Measurements from ENCODE around the gene ENPP3. TPM values are rescaled to one million over a fixed set of nuclear protein-coding genes. Genes with fewer than 3 reads are reported as not detected.

ENPP3 gene
- polyA plus RNA-seq, 1 of the 3 experiments (the other 2 are of a cell fraction) = not detected

DNA sequence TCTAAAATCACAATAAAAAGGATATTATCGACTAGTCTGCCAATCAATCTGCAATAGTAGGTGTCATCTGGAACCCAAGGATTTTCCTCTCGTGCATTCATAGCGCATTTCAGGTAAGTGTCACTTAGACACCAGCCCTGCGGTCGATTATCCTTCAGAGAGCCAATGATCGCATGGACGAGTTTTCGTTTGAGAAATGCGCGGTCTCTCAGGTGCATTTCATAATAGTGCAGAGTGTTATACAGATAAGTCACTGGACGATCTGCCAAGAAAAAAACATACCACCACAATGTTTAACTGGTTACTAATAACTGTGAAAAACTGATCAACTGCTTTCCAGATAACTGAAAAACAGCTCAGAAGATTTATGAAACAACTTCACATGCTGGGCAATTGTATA, 43.0 kb upstream of the ENPP3 start:
- TF ChIP-seq TCF12 (IDR thresholded peaks at IDR 0.05) (no peak), MEF2A (IDR thresholded peaks at IDR 0.05; ENCODE audit: borderline replicate concordance, low read depth) (no peak), NFIC (IDR thresholded peaks at IDR 0.05; ENCODE audit: borderline replicate concordance) (no peak), FOXM1 (IDR thresholded peaks at IDR 0.05; ENCODE audit: low read depth) (no peak), YY1 (IDR thresholded peaks at IDR 0.05; ENCODE audit: low read depth) (no peak), EZH2phosphoT487 (IDR thresholded peaks at IDR 0.05; ENCODE audit: borderline replicate concordance, low read depth) (no peak), FOXJ3 (CRISPR knock-in tag; IDR thresholded peaks at IDR 0.05) (no peak), CHD2 (IDR thresholded peaks at IDR 0.05; ENCODE audit: low read length, partially characterized antibody) (no peak), ELF1 (IDR thresholded peaks at IDR 0.05) (no peak)
- TF ChIP-seq, protein P1, sequence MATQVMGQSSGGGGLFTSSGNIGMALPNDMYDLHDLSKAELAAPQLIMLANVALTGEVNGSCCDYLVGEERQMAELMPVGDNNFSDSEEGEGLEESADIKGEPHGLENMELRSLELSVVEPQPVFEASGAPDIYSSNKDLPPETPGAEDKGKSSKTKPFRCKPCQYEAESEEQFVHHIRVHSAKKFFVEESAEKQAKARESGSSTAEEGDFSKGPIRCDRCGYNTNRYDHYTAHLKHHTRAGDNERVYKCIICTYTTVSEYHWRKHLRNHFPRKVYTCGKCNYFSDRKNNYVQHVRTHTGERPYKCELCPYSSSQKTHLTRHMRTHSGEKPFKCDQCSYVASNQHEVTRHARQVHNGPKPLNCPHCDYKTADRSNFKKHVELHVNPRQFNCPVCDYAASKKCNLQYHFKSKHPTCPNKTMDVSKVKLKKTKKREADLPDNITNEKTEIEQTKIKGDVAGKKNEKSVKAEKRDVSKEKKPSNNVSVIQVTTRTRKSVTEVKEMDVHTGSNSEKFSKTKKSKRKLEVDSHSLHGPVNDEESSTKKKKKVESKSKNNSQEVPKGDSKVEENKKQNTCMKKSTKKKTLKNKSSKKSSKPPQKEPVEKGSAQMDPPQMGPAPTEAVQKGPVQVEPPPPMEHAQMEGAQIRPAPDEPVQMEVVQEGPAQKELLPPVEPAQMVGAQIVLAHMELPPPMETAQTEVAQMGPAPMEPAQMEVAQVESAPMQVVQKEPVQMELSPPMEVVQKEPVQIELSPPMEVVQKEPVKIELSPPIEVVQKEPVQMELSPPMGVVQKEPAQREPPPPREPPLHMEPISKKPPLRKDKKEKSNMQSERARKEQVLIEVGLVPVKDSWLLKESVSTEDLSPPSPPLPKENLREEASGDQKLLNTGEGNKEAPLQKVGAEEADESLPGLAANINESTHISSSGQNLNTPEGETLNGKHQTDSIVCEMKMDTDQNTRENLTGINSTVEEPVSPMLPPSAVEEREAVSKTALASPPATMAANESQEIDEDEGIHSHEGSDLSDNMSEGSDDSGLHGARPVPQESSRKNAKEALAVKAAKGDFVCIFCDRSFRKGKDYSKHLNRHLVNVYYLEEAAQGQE (IDR thresholded peaks at IDR 0.05; ENCODE audit: low read depth, low read length) = no peak
- H3K4me1 ChIP-seq (ENCODE audit: control insufficient read depth in 1 of 2, insufficient read depth in 2 of 2, low read depth in 1 of 2, low read length in 1 of 2) = no peaks in the 10 kb centered on the region

DNA sequence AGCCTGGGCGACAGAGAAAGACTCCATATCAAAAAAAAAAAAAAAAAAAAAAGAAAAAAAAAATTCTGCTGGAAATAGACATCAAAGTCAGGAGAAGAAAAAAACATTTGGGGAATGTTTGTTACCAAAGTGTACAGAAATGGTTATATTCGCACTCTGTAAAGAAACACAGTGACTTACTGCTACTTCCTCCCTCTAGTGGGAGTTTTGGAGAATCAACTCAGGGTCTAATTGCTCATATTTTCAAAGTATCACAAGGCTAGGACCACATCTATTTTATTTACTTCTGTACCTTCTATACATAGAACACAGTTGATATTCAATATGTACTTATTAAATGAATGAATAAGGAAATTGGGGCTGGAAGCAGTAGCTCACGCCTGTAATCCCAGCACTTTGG, 39.7 kb upstream of the ENPP3 start:
- Histone ChIP-seq H3K9me2 (no peaks in the 10 kb centered on the region), H3F3A (replicated peaks; ENCODE audit: insufficient read depth) (peaks cover 3% of the 10 kb centered on the region), H3K79me2 (ENCODE audit: insufficient read depth) (no peaks in the 10 kb centered on the region), H4K20me1 (ENCODE audit: insufficient read depth) (no peaks in the 10 kb centered on the region), H3K27ac (ENCODE audit: low read depth in 2 of 2, low read length in 1 of 2) (no peak overlapping the region), H3K9ac (no peak overlapping the region), H3K4me2 (no peak overlapping the region), H3K36me3 (replicated peaks in 1 of 2; ENCODE audit: control insufficient read depth in 1 of 2, insufficient read depth in 2 of 2, low read length in 1 of 2) (peaks cover 83 to 90% of the 10 kb centered on the region in 2 experiments), H2AFZ (ENCODE audit: low read depth) (no peak overlapping the region), H3K27me3 (ENCODE audit: insufficient read depth) (no peaks in the 10 kb centered on the region), H3K9me3 (no peaks in the 10 kb centered on the region), H3K4me3 (ENCODE audit: low read depth in 2 of 2, low read length in 1 of 2) (no peak overlapping the region), H3K4me1 (ENCODE audit: control insufficient read depth in 1 of 2, insufficient read depth in 2 of 2, low read depth in 1 of 2, low read length in 1 of 2) (no peaks in the 10 kb centered on the region)
- peak; percentile 3 for DNase-seq
- POLR2A ChIA-PET = no interaction called here
- TF ChIP-seq RAD21 (IDR thresholded peaks at IDR 0.05; ENCODE audit: low read length) = peak; percentile 15; the same call in 1 of the 2 replicates
- TF ChIP-seq, protein P2, sequence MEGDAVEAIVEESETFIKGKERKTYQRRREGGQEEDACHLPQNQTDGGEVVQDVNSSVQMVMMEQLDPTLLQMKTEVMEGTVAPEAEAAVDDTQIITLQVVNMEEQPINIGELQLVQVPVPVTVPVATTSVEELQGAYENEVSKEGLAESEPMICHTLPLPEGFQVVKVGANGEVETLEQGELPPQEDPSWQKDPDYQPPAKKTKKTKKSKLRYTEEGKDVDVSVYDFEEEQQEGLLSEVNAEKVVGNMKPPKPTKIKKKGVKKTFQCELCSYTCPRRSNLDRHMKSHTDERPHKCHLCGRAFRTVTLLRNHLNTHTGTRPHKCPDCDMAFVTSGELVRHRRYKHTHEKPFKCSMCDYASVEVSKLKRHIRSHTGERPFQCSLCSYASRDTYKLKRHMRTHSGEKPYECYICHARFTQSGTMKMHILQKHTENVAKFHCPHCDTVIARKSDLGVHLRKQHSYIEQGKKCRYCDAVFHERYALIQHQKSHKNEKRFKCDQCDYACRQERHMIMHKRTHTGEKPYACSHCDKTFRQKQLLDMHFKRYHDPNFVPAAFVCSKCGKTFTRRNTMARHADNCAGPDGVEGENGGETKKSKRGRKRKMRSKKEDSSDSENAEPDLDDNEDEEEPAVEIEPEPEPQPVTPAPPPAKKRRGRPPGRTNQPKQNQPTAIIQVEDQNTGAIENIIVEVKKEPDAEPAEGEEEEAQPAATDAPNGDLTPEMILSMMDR (IDR thresholded peaks at IDR 0.05) = peak; percentile 52
- no peak for TF ChIP-seq FOXM1 (IDR thresholded peaks at IDR 0.05; ENCODE audit: low read depth)
- TF ChIP-seq RCOR1 (IDR thresholded peaks at IDR 0.05; ENCODE audit: low read length) = no peak
- TF ChIP-seq RFX5 (IDR thresholded peaks at IDR 0.05; ENCODE audit: low read length) = no peak
- 90% methylated on average over 3 of the region's 3 CpGs for WGBS (ENCODE audit: low lambda C conversion rate)
- CTCF ChIA-PET = interaction anchor here (0.6 to 3.2 kb wide), 7 partner anchors 12 to 712 kb away, joined by 3 to 17 read pairs (median 4); partner anchors contain the start of gene MED23

More for the DNA sequence above, 43.0 kb upstream of the ENPP3 start:
- Histone ChIP-seq H2AFZ (ENCODE audit: low read depth) (no peak overlapping the region), H3K36me3 (replicated peaks in 1 of 2; ENCODE audit: control insufficient read depth in 1 of 2, insufficient read depth in 2 of 2, low read length in 1 of 2) (peaks cover 78 to 84% of the 10 kb centered on the region in 2 experiments), H3K9ac (no peak overlapping the region), H4K20me1 (ENCODE audit: insufficient read depth) (no peaks in the 10 kb centered on the region), H3K9me2 (no peaks in the 10 kb centered on the region), H3K4me3 (ENCODE audit: low read depth in 2 of 2, low read length in 1 of 2) (no peak overlapping the region), H3K79me2 (ENCODE audit: insufficient read depth) (no peaks in the 10 kb centered on the region), H3K9me3 (no peaks in the 10 kb centered on the region), H3F3A (replicated peaks; ENCODE audit: insufficient read depth) (no peaks in the 10 kb centered on the region), H3K27me3 (ENCODE audit: insufficient read depth) (no peaks in the 10 kb centered on the region), H3K27ac (ENCODE audit: low read depth in 2 of 2, low read length in 1 of 2) (no peak overlapping the region), H3K4me2 (no peak overlapping the region)
- POLR2A ChIA-PET = no interaction called here
- CTCF ChIA-PET = no interaction called here
- no peak for DNase-seq
- 91% methylated on average over 11 of the region's 11 CpGs for WGBS (ENCODE audit: low lambda C conversion rate)
